GM18526 (cell line): ENCODE data around the gene CAB39.

Experiments used
- POLR2A ChIP-seq: IDR thresholded peaks from 3 replicates; pipeline ENCODE4 v1.6.1; 2011; ENCODE audit not compliant: insufficient read length; ENCODE audit errors: extremely low read depth

CAB39 gene

GRCh38 chr2:230697676-230698075 lies 15.0 kb upstream of the CAB39 start:
- TF ChIP-seq POLR2A: no peak

- TF ChIP-seq POLR2A: no peak
These were observed 12.2 kb upstream of the CAB39 start for GRCh38 chr2:230700447-230700846.

GRCh38 chr2:230701308-230701707 lies 11.3 kb upstream of the CAB39 start:
- TF ChIP-seq POLR2A: no peak

- TF ChIP-seq POLR2A: no peak
These were observed 9.1 kb upstream of the CAB39 start for GRCh38 chr2:230703514-230703913.

- no peak for TF ChIP-seq POLR2A
These were observed 6.6 kb upstream of the CAB39 start for GRCh38 chr2:230706053-230706521.

- TF ChIP-seq POLR2A: no peak
These were observed 5.7 kb upstream of the CAB39 start for GRCh38 chr2:230706966-230707365.

- TF ChIP-seq POLR2A: no peak
These were observed 4.4 kb upstream of the CAB39 start for GRCh38 chr2:230708204-230708603.

GRCh38 chr2:230711224-230711623 lies 1.4 kb upstream of the CAB39 start:
- no peak for TF ChIP-seq POLR2A

GRCh38 chr2:230713331-230714135 lies 891 bp downstream of the CAB39 start:
- TF ChIP-seq POLR2A: no peak

- TF ChIP-seq POLR2A: no peak
These were observed 1.5 kb downstream of the CAB39 start for GRCh38 chr2:230714136-230714480.

- TF ChIP-seq POLR2A: no peak
These were observed 2.6 kb downstream of the CAB39 start for GRCh38 chr2:230715201-230715600.

GRCh38 chr2:230716588-230716987 lies 3.9 kb downstream of the CAB39 start:
- TF ChIP-seq POLR2A: no peak

- no peak for TF ChIP-seq POLR2A
These were observed 5.0 kb downstream of the CAB39 start for GRCh38 chr2:230717600-230717999.

- no peak for TF ChIP-seq POLR2A
These were observed 6.7 kb downstream of the CAB39 start for GRCh38 chr2:230719340-230719739.

- no peak for TF ChIP-seq POLR2A
These were observed 9.1 kb downstream of the CAB39 start for GRCh38 chr2:230721712-230722111.

GRCh38 chr2:230722207-230722885 lies 9.7 kb downstream of the CAB39 start:
- TF ChIP-seq POLR2A: no peak

GRCh38 chr2:230723363-230723762 lies 10.7 kb downstream of the CAB39 start:
- TF ChIP-seq POLR2A: no peak

- no peak for TF ChIP-seq POLR2A
These were observed 18.9 kb downstream of the CAB39 start for GRCh38 chr2:230731512-230731911.
